CD4-positive, CD25-positive, alpha-beta regulatory T cell (primary cell): Measurements from ENCODE around the gene GOLGB1. TPM values are rescaled to one million over a fixed set of nuclear protein-coding genes. Genes with fewer than 3 reads are reported as not detected.
"Not testable (repeated sequence)": the region's sequence is repeated elsewhere in the genome, so short reads cannot be mapped to it uniquely, and the experiment has no call there.

Source experiments
- ATAC-seq, 2 donors: fragments of 150-1000 bp; cut with Tn5 transposase; one replicate each; pipeline ENCODE4 v1.10.0; 2021; ENCODE audit warnings: low read depth in 2 of 2, moderate number of reproducible peaks in 2 of 2, moderate library complexity in 1 of 2
- DNase-seq, 3 donors: peaks; one replicate each; pipeline versions ENCODE4 v3.0.0 to v3.0.0-alpha.2; 2012 to 2022; ENCODE audit warnings: mixed read lengths in 1 of 3
- H3K27ac ChIP-seq: one replicate; pipeline ENCODE4 v1.7.0; 2013; ENCODE audit warnings: mild to moderate bottlenecking, low read length; ENCODE audit not compliant: insufficient read depth, poor library complexity, severe bottlenecking
- H3K27me3 ChIP-seq: one replicate; pipeline ENCODE4 v1.7.0; 2013; ENCODE audit warnings: low read length; ENCODE audit not compliant: control insufficient read depth, insufficient read depth
- H3K36me3 ChIP-seq: one replicate; pipeline ENCODE4 v1.7.0; 2013; ENCODE audit warnings: mild to moderate bottlenecking, low read length, moderate library complexity; ENCODE audit not compliant: control insufficient read depth, insufficient read depth
- H3K4me1 ChIP-seq: 2 replicates; pipeline ENCODE4 v1.7.0; 2013; ENCODE audit warnings: mild to moderate bottlenecking, low read length; ENCODE audit not compliant: insufficient read depth, control insufficient read depth, poor library complexity, severe bottlenecking
- H3K4me3 ChIP-seq: one replicate; pipeline ENCODE4 v1.7.0; 2013; ENCODE audit warnings: low read depth, mild to moderate bottlenecking, low read length, moderate library complexity
- H3K9me3 ChIP-seq, 2 experiments: 1 replicate in 1 of 2; 2 replicates in 1 of 2; pipeline ENCODE4 v1.7.0; 2013; ENCODE audit warnings: low read length in 2 of 2, mild to moderate bottlenecking in 1 of 2, moderate library complexity in 1 of 2; ENCODE audit not compliant: control insufficient read depth in 2 of 2
- H3K27ac Mint-ChIP-seq, 3 donors: one replicate each; pipeline ENCODE4 v1.8.0; 2020 to 2022; ENCODE audit warnings: mild to moderate bottlenecking in 3 of 3, mixed read lengths in 3 of 3, moderate library complexity in 2 of 3
- H3K27me3 Mint-ChIP-seq: one replicate; pipeline ENCODE4 v1.8.0; 2022; ENCODE audit warnings: mild to moderate bottlenecking, mixed read lengths
- H3K36me3 Mint-ChIP-seq: one replicate; pipeline ENCODE4 v1.8.0; 2020; ENCODE audit warnings: mixed read lengths
- H3K4me1 Mint-ChIP-seq, 4 donors: one replicate each; pipeline ENCODE4 v1.8.0; 2020 to 2022; ENCODE audit warnings: mixed read lengths in 4 of 4, mild to moderate bottlenecking in 1 of 4
- H3K4me3 Mint-ChIP-seq, 4 donors: one replicate each; pipeline ENCODE4 v1.8.0; 2020 to 2022; ENCODE audit warnings: mild to moderate bottlenecking in 4 of 4, mixed read lengths in 4 of 4, moderate library complexity in 3 of 4
- H3K9me3 Mint-ChIP-seq, 7 donors: one replicate each; pipeline ENCODE4 v1.8.0; 2020 to 2022; ENCODE audit warnings: mixed read lengths in 7 of 7, mild to moderate bottlenecking in 3 of 7, moderate library complexity in 2 of 7
- polyA plus RNA-seq, 4 donors: library from polyadenylated mRNA; unstranded; fragments of 300-500 nt; fragmentation: Illumina TruSeq; gene quantifications; one replicate each; pipeline ENCODE4 v1.2.3, GENCODE V29; 2021
- total RNA-seq: library from RNA; stranded (reverse); gene quantifications from one replicate; pipeline ENCODE4 v1.2.3, GENCODE V29; 2022

GOLGB1 gene
- total and polyA plus RNA-seq, 5 donors from 2014 or later, result 3.2 to 51.7 (median 4.3) TPM

DNA sequence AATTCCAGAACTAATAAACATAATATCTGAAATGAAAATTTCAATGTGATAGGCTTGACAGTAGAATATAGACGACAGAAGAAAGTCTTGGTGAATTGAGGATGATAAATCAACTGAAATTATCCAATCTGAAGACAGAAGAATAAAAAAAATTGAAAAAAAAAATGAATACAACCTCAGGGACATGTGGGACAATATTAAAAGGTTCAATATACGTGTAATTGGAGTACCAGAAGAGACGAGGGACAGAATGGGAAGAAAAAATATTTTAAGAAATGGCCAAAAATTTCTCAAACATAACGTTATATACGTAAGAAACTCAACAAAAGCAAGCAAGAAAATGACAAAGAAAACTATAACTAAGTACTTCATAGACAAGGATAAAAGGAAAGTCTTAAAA lies 45.6 kb downstream of the GOLGB1 start:
- no peaks in the 10 kb centered on the region for H3K9me3 ChIP-seq
- Mint-ChIP-seq H3K4me1 (peaks cover 0 to 14% (median 7%) of the 10 kb centered on the region in 4 donors), H3K27me3 (no peaks in the 10 kb centered on the region), H3K27ac (no peak overlapping the region), H3K36me3 (peaks cover 54% of the 10 kb centered on the region), H3K9me3 (peaks cover 0 to 1% (median 0%) of the 10 kb centered on the region in 7 donors), H3K4me3 (peak overlapping the region in 1 of 4 donors; percentile 47)
- H3K4me1 ChIP-seq, result no peaks in the 10 kb centered on the region
- no peak overlapping the region for H3K4me3 ChIP-seq
- ATAC-seq, result no peak
- DNase-seq, result no peak
- no peaks in the 10 kb centered on the region for H3K27me3 ChIP-seq
- no peak overlapping the region for H3K27ac ChIP-seq
- H3K36me3 ChIP-seq, result peaks cover 52% of the 10 kb centered on the region

DNA sequence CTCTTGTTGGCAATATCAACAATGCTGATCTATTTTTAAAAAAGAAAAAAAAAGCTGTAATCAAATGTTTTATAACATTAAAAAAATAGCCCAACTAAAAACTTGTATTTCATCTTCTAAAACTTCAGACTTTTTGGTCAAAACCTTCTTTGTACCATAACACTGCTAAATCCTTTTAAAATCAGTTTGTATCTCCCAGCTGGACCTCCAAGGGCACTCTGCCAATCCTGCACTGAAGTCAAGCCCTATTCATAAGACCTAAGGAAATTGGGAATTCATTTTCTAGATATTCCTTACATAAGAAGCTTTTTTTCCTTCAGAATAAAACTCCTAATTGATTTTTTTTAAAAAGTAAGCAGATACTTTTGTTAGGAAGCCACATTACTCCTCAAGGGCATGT lies 50.6 kb downstream of the GOLGB1 start:
- Mint-ChIP-seq H3K36me3 (peaks cover 52% of the 10 kb centered on the region), H3K27me3 (no peaks in the 10 kb centered on the region), H3K27ac (peak overlapping the region in 1 of 3 donors; percentile 28), H3K9me3 (peaks cover 0 to 1% (median 0%) of the 10 kb centered on the region in 7 donors), H3K4me1 (peaks cover 0 to 7% (median 2%) of the 10 kb centered on the region in 4 donors), H3K4me3 (no peak overlapping the region)
- ATAC-seq, result no peak
- Histone ChIP-seq H3K9me3 (no peaks in the 10 kb centered on the region), H3K36me3 (peaks cover 58% of the 10 kb centered on the region), H3K27me3 (no peaks in the 10 kb centered on the region), H3K4me1 (no peaks in the 10 kb centered on the region), H3K27ac (no peak overlapping the region), H3K4me3 (no peak overlapping the region)
- no peak for DNase-seq

DNA sequence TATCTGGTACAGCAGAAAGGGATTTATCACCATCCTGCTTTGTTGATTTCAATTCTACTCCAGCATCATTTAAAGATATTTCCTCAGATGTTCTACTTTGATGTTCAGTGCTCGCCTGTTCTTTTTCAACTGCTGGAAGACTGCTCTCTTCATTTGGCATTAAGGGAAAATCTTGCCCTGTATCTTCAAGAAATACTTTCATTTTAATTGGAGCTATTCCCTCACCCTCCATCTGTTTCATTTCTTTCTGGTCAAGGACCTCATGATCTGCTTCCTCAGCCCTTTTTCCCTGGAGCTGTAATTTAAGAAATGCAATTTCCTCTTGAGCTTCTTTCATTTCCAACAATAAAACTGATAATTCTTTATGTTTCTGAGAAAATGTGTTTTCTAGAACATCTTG lies 51.1 kb downstream of the GOLGB1 start:
- Mint-ChIP-seq H3K27ac (peak overlapping the region in 1 of 3 donors; percentile 28), H3K36me3 (peaks cover 49% of the 10 kb centered on the region)
- no peak for DNase-seq

DNA sequence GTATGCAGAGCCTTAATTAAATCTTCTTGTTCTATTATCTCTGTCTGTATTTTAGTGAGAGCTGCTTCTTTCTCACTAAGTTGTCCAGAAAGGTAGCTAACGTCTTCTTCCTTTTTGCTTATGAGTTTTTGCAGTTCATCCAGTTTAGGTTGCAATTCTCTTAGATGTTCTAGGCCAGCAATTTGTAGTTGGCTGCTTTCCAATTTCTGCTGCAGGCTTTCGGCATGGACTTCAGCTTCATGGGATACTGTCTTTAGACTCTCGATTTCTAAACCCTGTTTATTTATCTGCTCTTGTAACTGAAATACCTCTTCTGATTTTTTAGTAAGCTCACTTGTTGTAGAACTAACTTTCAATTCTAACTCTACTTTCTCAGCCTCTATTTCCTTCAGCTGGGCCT lies 53.4 kb downstream of the GOLGB1 start:
- H3K27ac ChIP-seq, result no peak overlapping the region
- DNase-seq (no peak), ATAC-seq (no peak)
- Mint-ChIP-seq H3K36me3 (peaks cover 43% of the 10 kb centered on the region), H3K27me3 (no peaks in the 10 kb centered on the region), H3K9me3 (peaks cover 0 to 1% (median 0%) of the 10 kb centered on the region in 7 donors), H3K4me1 (peaks cover under 1 to 17% (median 8%) of the 10 kb centered on the region in 4 donors), H3K4me3 (no peak overlapping the region), H3K27ac (no peak overlapping the region)
- peaks cover 59% of the 10 kb centered on the region for H3K36me3 ChIP-seq
- no peaks in the 10 kb centered on the region for H3K4me1 ChIP-seq
- no peaks in the 10 kb centered on the region for H3K27me3 ChIP-seq
- no peaks in the 10 kb centered on the region for H3K9me3 ChIP-seq
- no peak overlapping the region for H3K4me3 ChIP-seq

More for the DNA sequence above, 51.1 kb downstream of the GOLGB1 start:
- H3K9me3 ChIP-seq, result no peaks in the 10 kb centered on the region
- H3K27me3 ChIP-seq, result no peaks in the 10 kb centered on the region
- Mint-ChIP-seq H3K27me3 (no peaks in the 10 kb centered on the region), H3K4me3 (no peak overlapping the region), H3K4me1 (peaks cover 0 to 7% (median 2%) of the 10 kb centered on the region in 4 donors), H3K9me3 (peaks cover 0 to 1% (median 0%) of the 10 kb centered on the region in 7 donors)
- H3K4me3 ChIP-seq, result no peak overlapping the region
- H3K36me3 ChIP-seq, result peaks cover 58% of the 10 kb centered on the region
- no peaks in the 10 kb centered on the region for H3K4me1 ChIP-seq
- no peak overlapping the region for H3K27ac ChIP-seq
- no peak for ATAC-seq

DNA sequence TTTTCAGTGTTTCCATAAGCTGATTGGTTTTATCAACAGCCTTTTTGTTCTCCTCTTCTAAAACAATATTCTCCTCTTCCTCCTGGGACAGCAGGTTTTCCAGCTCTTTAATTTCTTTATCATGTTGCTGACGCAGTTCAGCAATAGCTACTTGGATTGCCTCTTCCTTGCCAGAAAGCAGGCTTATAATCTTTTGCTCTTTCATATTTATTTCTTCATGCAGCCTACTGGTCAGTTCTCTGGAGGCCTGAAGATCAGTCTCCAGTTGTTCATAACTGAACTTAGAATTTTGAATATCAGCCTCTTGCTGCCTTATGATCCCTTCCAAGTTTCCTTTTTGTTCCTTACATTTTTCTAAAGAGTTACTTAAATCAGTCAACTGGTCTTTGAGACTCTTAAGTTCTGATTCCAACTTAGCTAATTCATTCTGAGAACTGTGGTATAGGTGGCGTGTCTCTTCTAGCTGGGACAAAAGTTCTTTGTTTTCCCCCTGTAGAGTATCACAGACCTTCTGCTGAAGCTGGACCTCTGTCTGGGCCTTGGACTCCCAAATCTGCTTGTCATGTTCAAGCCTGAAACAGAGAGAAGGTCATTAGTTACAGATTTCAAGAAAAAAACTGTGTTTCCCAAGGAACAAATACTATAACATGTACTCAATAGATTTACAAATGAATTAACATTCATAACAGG lies 57.4 kb downstream of the GOLGB1 start:
- Histone ChIP-seq H3K4me3 (no peak overlapping the region), H3K27me3 (no peaks in the 10 kb centered on the region), H3K4me1 (no peaks in the 10 kb centered on the region), H3K36me3 (peaks cover 38% of the 10 kb centered on the region), H3K27ac (no peak overlapping the region), H3K9me3 (no peaks in the 10 kb centered on the region)
- Mint-ChIP-seq H3K27me3 (no peaks in the 10 kb centered on the region), H3K4me1 (peaks cover 3 to 17% (median 9%) of the 10 kb centered on the region in 4 donors), H3K9me3 (peaks cover 0 to 3% (median 0%) of the 10 kb centered on the region in 7 donors), H3K36me3 (peaks cover 33% of the 10 kb centered on the region), H3K4me3 (peak overlapping the region in 1 of 4 donors; percentile 59), H3K27ac (peak overlapping the region in 2 of 3 donors; percentile 47 to 74)
- ATAC-seq (no peak), DNase-seq (no peak)

DNA sequence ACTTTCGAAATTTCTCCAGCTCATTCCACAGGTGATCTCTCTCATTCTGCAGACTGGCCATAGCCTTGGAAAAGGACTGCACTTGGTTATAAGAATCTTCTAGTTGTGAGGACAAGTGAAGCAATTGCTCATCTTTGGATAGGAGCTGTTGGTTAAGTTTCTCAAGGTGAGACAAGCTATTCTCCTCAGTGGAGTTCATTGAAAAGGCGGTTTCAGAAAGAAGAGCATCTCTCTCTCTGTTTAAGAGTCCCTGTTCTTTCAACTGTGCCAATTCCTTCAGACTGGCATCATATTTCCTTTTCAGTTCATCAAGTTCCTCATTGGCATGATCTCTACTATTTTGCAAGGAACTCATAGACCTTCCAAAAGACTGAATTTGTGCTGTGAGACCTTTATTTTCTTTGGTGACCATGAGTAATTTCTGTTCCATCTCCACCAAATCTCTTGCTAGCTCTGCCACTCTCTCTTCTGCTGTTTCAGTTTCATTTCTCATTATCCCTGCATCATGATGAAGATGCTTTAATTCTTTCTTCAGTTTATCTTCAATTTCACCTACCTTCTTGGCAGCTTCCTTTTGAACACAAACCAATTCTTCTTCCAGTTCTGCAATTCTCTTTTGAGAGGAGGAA lies 58.6 kb downstream of the GOLGB1 start:
- Histone ChIP-seq H3K27me3 (no peaks in the 10 kb centered on the region), H3K27ac (peak overlapping the region; percentile 26), H3K36me3 (peaks cover 35% of the 10 kb centered on the region), H3K4me1 (no peaks in the 10 kb centered on the region), H3K4me3 (no peak overlapping the region), H3K9me3 (no peaks in the 10 kb centered on the region)
- no peaks in the 10 kb centered on the region for H3K27me3 Mint-ChIP-seq
- DNase-seq, result peak in 1 of 3 donors; percentile 61
- no peak for ATAC-seq
- H3K36me3 Mint-ChIP-seq, result peaks cover 38% of the 10 kb centered on the region
- peaks cover 0 to 4% (median 0%) of the 10 kb centered on the region in 7 donors for H3K9me3 Mint-ChIP-seq
- H3K4me1 Mint-ChIP-seq, result peaks cover 3 to 24% (median 10%) of the 10 kb centered on the region in 4 donors
- H3K27ac Mint-ChIP-seq, result peak overlapping the region; percentile 11 to 26 (median 16)
- H3K4me3 Mint-ChIP-seq, result no peak overlapping the region

DNA sequence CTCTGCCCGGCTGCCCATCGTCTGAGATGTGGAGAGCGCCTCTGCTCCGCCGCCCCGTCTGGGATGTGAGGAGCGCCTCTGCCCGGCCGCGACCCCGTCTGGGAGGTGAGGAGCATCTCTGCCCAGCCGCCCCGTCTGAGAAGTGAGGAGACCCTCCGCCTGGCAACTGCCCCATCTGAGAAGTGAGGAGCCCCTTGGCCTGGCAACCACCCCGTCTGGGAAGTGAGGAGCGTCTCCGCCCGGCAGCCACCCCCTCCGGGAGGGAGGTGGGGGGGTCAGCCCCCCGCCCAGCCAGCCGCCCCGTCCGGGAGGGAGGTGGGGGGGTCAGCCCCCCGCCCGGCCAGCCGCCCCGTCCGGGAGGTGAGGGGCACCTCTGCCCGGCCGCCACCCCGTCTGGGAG lies 60.8 kb downstream of the GOLGB1 start:
- not testable (repeated sequence) for H3K27ac ChIP-seq, H3K27ac Mint-ChIP-seq, H3K27me3 ChIP-seq, H3K4me1 ChIP-seq, H3K27me3 Mint-ChIP-seq, H3K4me3 ChIP-seq, H3K4me3 Mint-ChIP-seq, ATAC-seq, H3K9me3 ChIP-seq, DNase-seq
- peaks cover 42% of the 10 kb centered on the region for H3K36me3 ChIP-seq
- Mint-ChIP-seq H3K4me1 (peaks cover 3 to 24% (median 10%) of the 10 kb centered on the region in 4 donors), H3K36me3 (peaks cover 49% of the 10 kb centered on the region), H3K9me3 (peaks cover 0 to 12% (median 3%) of the 10 kb centered on the region in 7 donors)
